ENCODE results near the gene NOC2L. TPM values are rescaled to one million over a fixed set of nuclear protein-coding genes. Genes with fewer than 3 reads are reported as not detected.
"Not testable (repeated sequence)": the region's sequence is repeated elsewhere in the genome, so short reads cannot be mapped to it uniquely, and the experiment has no call there.

The NOC2L gene
- total RNA-seq, 2 donors from 2014 or later, result 66.3 to 112 TPM

DNA sequence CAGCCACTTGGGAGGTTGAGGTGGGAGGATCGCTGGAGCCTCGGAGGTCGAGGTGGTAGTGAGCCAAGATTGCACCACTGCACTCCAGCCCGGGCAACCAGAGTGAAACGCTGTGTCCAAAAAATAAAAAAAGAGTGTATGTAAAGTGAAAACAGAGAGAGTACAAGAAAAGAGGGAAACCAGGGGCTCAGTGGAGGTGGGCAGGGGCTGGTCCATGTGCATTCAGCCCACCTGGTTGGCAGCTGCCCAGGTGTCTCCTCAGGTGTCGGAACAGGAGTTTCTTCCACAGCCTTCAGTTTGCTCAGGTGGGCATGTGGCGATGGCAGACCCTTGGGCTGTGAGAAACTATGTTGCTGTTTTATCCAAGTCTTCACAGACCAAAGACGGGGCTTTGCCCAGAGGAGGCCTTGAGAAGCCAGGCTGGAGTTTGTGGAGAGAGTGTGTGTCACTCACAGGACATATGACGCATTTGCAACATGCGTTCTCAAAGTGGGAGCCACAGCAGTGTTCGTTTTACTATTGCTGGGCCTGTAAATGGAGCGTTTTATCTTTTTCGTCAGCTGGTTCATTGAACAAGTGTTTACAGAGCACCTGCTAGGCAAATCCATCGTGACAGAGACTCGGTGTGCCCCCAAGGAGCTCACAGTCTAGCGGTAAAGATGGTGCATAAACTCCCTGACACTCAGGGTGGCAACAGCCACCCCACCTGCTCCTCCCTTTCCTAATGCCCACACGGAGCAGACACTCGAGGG is 57.8 kb downstream of the NOC2L start:
- peaks cover 4 to 11% of the 10 kb centered on the region in 2 donors for H3K9me3 Mint-ChIP-seq
- no peak for DNase-seq (ENCODE audit: low spot score in 2 of 2)
- no peak for ATAC-seq
- H3K27ac Mint-ChIP-seq, result no peak overlapping the region
- H3K36me3 Mint-ChIP-seq, result peaks cover 12 to 23% of the 10 kb centered on the region in 2 donors

DNA sequence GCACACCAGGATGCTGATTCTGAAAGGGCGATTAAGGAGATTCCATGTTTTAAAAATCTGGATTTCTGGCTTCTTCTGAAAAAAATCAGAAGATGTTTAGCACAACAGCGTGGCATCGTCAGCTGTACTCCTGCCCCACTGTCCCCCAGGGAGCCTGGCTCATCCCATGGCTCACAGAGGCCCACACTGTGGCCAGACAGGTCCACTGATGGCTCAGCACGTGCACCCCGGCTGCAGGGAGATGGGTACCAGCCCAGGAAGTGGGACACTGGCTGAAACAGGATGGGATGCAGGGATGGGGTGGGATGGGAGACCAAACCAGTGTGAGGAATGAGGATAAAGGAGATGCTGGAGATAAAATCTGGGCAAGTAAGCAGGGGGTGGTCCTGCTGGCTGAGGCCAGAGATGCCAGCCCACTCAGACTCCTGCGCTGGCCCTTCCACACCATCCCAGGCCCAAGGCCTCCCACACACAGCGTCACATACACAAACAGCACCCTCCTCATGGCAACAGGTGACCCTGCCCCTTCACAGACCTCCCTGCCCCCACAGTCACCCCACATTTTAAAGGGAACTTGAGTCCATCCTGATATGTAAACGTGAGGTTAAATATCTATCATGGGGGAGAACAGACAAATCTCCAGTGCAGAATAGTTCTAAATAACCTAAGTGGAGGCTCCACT is 59.3 kb downstream of the NOC2L start:
- no peak overlapping the region for H3K27ac Mint-ChIP-seq
- ATAC-seq (no peak), DNase-seq (ENCODE audit: low spot score in 2 of 2) (no peak)
- H3K36me3 Mint-ChIP-seq, result peaks cover 7 to 23% of the 10 kb centered on the region in 2 donors
- peaks cover 4 to 11% of the 10 kb centered on the region in 2 donors for H3K9me3 Mint-ChIP-seq

DNA sequence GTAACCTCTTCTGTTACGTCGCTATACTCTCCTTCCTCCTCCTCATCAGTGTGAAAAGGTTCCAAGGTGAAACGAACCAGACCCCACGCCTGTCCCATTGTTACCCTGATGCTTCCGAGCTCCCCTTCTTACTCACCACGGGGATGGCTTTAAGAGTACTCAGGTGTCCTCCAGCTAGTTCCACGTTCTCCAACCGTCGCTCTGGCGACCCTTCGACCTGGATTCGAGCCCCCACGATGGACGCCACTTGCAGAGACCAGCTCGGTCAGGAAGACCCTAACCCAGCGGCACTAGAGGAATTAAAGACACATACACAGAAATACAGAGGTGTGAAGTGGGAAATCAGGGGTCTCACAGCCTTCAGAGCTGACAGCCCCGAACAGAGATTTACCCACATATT is 61.1 kb downstream of the NOC2L start:
- not testable (repeated sequence) for H3K27ac Mint-ChIP-seq; ATAC-seq; DNase-seq (ENCODE audit: low spot score in 2 of 2)
- peaks cover 7 to 23% of the 10 kb centered on the region in 2 donors for H3K36me3 Mint-ChIP-seq
- peaks cover 4 to 11% of the 10 kb centered on the region in 2 donors for H3K9me3 Mint-ChIP-seq

DNA sequence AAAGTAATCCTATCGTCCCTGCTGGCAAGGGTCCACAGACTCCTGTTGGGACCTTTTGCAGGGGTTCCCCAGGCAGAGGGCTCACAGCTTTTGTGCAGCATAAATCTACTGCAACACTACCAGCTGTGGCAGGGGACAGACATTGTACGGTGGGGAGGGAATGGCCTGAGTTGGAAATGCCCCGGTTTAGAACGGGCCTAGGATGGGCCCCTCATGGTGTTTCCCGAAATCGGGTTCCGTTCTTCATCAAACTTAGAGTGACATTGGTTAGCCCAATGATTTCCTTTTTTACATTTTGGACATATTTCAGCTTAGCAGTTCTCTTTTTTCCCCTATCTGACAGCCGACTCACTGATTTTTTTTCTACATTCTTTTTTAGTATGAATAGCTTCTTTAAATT is 61.8 kb downstream of the NOC2L start:
- no peak overlapping the region for H3K27ac Mint-ChIP-seq
- DNase-seq (ENCODE audit: low spot score in 2 of 2), result no peak
- peaks cover 7 to 23% of the 10 kb centered on the region in 2 donors for H3K36me3 Mint-ChIP-seq
- H3K9me3 Mint-ChIP-seq, result peaks cover 4 to 11% of the 10 kb centered on the region in 2 donors
- ATAC-seq, result no peak

Other genes with a start within 250 kb of the NOC2L start
- gene SAMD11, start 35.3 kb downstream of the NOC2L start, total RNA-seq, result not detected
- 10 to 100 TPM; 19.9 to 26.1 TPM for gene KLHL17, start 1.3 kb upstream of the NOC2L start, total RNA-seq
- gene PLEKHN1, start 7.2 kb upstream of the NOC2L start, total RNA-seq, result 1 to 10 TPM; 1.9 to 5.0 TPM
- not detected for gene PERM1, start 22.8 kb upstream of the NOC2L start, total RNA-seq
- 1 to 10 TPM; 3.2 to 4.4 TPM for gene HES4, start 40.8 kb upstream of the NOC2L start, total RNA-seq
- 10 to 100 TPM; 91.6 to 97.5 TPM for gene ISG15, start 54.2 kb upstream of the NOC2L start, total RNA-seq
- 10 to 100 TPM; 44.5 to 79.9 TPM for gene AGRN, start 60.9 kb upstream of the NOC2L start, total RNA-seq
- gene RNF223, start 115.0 kb upstream of the NOC2L start, total RNA-seq, result not detected
- 10 to 100 TPM; 20.7 to 21.2 TPM for gene C1orf159, start 156.8 kb upstream of the NOC2L start, total RNA-seq
- not detected for gene TTLL10, start 214.6 kb upstream of the NOC2L start, total RNA-seq
- 100 to 1,000 TPM in 1 of 2 donors, 10 to 100 TPM in 1; 43.6 to 250 TPM for gene TNFRSF18, start 247.3 kb upstream of the NOC2L start, total RNA-seq

All from activated naive CD4-positive, alpha-beta T cell treated with anti-CD3 and anti-CD28 coated beads, Interleukin-2, amount 50 U/mL, for 72 hours (primary cell).